SH-SY5Y (cell line): Measurements from ENCODE around the gene TSPAN17.

Experiments
- GATA2 ChIP-seq: IDR thresholded peaks from 2 replicates; pipeline ENCODE4 v1.6.1; 2011; ENCODE audit warnings: mild to moderate bottlenecking, low read depth, low read length
- GATA3 ChIP-seq: IDR thresholded peaks from 2 replicates; pipeline ENCODE4 v1.6.1; 2011; ENCODE audit warnings: low read depth, mild to moderate bottlenecking, low read length, moderate library complexity

The TSPAN17 gene

DNA sequence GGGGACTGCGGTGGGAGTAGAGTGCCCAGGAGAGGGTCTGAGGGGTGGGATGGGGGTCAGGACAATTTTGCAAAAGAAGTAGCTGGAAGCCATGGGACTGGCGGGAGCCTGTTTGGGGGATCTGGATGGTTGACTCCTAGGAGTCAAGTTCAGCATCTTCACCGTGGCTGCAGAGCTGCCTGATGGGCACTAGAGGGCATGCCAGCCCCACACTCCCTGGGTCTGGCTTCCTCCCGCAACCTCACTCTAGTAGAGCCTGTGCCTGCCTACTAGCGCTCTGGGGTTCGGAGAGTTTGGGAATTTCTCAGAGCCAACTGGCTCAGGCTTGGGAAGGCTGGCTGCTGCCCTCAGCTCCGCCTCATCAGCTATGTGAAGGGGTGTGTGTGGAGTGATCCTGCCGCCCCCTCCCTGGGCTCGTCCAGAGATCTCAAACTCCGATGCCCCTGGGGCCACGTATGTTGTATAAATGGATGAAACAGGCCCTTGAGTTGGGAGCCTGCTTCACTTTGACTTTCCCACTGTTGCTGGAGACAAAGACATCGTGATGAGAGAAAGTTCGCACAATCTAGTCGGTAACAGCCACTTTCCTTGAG lies 10.8 kb downstream of the TSPAN17 start:
- TF ChIP-seq GATA2 (no peak), GATA3 (no peak)

DNA sequence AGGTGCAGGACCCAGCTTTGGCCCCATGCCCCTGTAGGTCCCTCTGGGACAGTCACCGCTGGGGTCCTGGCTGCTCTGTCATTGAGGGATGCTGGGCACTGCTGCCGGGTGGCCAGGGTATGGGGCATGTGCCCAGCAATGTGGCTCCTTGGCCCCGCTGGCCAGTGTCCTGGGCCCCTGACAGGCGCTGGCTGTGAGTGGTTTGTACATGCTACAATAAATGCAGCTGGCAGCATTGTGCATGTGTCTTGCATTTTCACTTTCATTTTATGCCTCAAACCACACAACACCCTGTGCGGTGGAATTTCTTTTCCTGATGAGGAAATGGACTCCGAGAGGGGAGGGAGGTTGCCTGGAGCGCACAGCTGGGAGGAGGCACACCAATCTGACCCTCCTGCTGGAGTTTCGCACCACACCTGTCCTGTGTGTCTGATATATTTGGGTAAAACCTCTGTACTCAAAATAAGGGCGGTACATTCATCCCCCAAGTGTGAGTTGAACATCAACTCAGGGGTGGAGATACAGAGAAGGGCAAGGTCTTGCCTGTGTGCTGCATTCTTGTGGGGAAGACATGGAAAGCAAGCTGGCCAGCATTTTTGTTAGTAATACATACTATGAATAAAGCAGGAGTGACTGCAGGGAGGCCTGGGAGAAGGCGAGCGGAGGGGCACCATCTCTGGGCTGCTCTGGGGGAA lies 11.7 kb downstream of the TSPAN17 start:
- TF ChIP-seq GATA3 (no peak), GATA2 (no peak)

DNA sequence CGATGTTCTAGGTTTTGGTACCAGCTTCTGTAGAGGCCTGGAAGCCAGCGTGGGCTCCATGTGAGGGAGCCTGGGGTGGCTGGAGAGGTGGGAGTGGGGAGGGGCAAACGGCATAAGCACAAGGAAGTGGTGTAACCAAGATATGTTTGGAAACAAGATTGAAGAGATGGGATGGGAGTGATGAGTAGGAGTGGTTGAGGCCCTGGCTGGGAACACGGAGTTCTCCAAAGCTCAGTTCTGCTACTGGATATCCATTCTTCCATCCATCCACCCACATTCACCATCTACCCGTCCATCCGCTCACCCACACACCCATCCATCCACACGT lies 12.2 kb downstream of the TSPAN17 start:
- TF ChIP-seq GATA3, result no peak
- TF ChIP-seq GATA2, result no peak

DNA sequence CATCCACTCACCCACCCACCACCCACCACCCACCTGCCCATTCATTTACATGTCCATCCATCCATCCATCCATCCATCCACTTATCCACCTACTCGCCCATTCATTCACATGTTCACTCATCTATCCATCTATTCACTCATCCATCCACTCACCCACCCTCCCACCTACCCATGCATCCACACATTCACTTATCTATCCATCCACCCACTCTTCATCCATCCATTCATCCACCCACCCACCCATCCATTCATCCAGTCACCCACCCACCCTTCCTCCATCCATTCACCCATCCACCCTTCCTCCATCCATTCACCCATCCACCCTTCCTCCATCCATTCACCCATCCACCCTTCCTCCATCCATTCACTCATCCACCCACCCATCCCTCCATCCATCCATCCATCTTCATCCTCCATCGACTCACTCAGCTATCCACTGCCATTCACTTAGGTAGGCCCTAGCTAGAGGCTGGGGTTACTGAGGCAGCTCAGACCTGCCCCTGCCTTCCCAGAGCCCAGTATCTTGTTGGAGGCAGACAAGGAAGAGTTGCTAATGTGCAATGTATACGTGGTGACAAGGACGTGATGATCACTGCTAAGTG lies 12.7 kb downstream of the TSPAN17 start:
- TF ChIP-seq GATA3 (no peak), GATA2 (no peak)

DNA sequence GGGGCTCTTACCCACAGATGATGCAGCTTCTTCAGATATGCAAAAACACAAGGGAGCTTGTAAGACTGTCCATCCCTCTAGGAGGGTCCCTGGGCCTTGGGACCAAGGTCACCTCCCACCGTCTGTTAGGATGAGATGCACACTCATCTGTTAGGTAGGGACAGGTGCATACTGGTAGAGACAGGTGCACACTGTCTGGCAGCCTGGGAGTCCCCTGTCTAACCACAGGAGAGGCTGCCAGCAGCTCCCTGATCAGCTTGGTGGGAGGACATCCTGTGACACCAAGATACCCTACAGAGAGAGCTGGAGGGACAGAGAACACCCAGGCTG lies 13.2 kb downstream of the TSPAN17 start:
- TF ChIP-seq GATA2 (no peak), GATA3 (no peak)

DNA sequence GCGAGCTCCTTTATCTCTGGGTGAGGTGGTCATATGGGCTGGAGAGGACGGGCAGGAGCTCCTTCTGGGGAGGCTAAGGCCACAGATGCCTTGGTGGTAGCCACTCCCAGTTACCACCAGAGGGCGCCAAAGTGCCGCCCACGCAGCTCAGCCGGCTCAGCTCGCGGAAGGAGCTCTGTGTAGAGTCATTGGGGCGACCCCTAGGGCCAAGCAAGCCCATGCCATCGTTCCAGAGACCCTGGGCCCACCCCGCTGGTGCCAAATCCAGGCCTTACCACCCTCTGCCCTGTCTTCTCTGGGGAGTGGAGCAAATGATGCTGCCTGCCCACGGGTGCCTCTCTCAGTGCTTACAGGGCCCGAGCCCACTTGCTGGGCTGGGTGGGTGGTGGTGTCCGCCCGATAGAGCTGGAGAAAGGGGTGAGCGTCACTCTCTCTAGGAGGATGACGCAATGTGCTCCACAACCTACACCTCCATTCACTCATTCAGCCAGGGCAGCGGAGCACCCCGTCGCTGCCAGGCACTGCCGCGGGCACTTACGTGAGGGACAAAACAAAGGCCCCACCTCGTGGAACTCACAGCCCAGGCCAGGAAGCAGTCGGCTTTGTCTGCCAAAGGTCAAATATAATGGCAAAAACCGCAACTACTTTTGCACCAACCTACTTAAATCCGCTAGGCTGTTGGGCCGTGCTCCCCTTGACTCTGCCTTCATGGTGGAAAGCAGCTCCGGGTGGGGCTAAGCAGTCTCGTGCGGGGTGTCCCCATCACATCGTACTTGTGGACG lies 13.8 kb downstream of the TSPAN17 start:
- TF ChIP-seq GATA2, result no peak
- TF ChIP-seq GATA3, result no peak

DNA sequence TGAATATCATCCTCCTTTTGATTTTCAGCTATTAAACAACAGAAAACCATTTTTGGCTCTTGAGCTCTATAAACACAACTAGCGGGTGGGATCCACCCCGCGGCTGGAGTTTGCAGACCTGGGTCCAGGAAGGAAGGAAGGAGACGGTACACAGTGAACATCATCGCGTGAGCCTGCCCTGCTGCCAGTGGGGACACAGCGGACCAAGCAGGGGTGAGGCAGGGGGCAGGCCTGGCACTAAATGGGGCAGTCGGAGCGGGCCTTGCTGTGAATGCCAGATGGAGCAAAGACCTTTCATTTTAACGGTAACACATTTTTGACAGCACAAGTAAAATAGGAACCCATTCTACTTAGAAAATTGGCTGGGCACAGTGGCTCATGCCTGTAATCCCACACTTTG lies 14.4 kb downstream of the TSPAN17 start:
- no peak for TF ChIP-seq GATA2
- TF ChIP-seq GATA3, result no peak

DNA sequence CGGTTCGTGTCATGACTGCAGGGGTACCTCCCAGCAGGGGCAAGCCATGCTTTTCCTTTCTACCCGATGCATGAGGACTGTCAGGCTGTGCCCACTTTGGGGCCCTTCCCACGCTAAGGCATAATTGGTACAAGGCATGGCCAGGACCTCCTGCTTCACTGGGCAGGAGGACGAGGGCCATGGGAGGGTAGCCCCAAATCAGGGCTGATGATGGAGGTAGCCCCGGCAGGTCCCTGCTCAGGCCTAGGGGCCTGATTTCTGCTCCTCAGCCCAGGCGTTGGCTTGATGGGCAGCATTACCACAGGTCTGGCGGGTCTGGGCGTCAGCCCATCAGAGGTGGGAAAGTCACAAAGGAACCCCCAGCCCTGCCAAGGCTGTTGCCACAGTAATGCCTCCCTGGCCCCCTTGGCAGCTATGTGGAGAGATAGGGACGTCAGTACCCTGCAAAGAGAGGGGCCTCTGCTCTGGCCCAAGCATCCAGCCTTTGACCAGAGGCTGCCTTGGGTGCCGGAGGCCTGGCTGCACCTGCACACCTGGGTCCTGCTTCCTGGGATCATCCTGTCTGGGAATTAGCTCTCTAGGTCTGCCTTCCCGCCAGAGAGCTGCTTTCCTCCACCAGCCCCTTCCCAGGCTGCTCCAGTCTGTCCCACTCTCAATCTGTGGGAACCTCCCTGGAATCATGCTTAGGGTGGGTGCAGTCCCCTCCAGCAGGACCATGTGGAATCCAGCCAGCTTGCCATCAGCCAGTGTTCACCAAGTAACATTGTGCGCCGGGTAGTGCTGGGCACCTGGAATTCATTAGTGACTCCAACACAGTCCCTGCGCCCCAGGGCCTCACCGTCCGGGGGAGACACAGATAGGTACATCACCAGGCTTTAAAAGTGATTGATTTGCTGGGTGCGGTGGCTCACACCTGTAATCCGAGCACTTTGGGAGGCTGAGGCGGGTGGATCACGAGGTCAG lies 15.4 kb downstream of the TSPAN17 start:
- no peak for TF ChIP-seq GATA2
- no peak for TF ChIP-seq GATA3

DNA sequence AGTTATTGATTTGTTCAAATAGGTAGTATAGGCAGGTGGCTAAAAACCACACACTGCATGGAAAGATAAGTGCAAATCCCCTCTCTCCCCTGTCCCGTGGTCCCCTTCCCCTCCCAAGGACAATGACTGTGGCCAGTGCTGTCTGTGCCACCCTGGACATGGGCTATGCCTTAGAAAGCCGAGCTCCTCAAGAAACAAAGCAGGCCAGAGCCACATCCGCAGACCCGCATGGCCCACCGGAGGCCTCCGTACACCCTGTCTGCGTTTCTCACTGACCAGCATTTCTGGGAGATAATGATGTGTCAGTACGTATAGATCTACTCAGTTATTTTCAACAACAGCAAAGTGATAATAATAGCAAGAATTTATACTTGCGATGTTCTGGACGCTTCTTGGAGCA lies 16.3 kb downstream of the TSPAN17 start:
- TF ChIP-seq GATA2, result no peak
- no peak for TF ChIP-seq GATA3

DNA sequence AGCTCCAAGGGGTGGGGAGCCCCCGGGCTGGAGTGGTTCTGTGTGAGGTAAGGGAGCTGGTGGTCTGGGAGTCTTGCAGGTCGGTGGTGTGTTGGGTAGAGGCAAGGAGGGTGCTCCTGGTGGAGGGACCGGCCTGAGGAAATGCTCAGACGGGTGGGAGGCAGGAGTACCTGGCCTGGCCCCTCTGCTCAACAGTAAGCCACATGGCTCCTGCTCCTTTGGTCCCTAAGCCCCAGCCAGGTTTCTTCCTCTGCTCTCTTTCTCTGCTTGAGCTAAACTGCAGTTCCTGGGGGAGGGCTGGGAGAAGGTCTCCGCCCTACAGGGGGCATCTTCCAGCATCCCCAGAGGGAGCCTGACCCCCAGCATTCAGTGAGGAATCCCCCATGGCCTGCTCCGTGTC lies 17.2 kb downstream of the TSPAN17 start:
- no peak for TF ChIP-seq GATA2
- no peak for TF ChIP-seq GATA3

DNA sequence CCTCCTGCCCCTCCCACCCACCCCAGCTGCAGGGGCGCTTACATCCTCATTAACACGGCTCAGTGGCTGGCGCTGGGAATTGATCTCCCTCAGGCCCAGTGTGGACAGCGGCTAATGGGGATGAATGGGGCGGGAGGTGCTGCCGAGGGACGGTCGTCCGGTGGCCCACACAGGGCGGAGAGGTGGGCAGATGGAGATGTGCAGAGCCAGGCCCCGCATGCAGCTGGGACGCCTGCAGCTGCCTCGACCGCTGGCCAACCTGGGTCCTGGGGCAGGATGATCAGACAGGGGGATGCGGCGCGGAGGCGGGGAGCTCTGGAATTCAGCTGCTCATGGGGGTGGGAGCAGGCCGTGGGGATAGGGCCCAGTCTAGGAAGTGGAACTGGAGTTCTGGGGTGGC lies 17.6 kb downstream of the TSPAN17 start:
- TF ChIP-seq GATA2, result no peak
- no peak for TF ChIP-seq GATA3

DNA sequence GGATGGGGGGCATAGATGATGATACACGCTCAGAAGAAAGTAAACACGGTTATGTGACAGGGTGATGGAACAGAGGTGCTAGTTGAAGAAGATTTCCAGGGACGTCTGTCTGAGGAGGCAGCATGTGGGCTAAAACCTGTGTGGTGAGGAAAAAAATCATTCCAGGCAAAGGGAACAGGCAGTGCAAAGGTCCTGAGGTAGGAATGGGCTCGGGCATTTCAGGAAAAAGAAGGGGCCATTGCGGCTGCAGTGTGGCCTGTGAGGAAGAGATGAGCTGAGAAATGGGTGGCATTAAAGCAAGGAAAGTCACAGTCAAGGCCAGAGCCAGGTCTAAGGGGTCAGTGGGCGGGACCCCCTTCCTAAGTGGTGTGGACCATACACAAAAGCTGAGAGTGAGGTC lies 18.2 kb downstream of the TSPAN17 start:
- no peak for TF ChIP-seq GATA3

DNA sequence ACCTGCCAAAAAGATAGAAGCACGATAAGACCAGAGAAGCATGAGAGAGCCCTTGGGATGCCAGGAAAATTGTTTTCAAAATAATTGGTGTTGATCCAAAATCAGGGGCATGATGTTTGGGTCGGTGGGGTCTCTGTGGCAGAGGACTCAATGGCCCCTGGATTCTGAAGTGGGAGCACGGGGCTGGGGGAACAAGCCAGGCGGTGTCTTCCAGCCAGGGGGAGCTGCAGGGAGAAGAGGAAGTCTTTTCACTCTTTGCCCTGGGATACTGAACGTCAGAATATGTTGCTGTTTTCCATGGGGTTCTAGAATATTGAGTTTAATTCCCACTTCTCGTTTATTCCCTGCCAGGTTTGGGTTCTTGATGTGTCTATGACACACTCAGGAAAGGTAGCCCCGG lies 20.4 kb downstream of the TSPAN17 start:
- no peak for TF ChIP-seq GATA2
- no peak for TF ChIP-seq GATA3

DNA sequence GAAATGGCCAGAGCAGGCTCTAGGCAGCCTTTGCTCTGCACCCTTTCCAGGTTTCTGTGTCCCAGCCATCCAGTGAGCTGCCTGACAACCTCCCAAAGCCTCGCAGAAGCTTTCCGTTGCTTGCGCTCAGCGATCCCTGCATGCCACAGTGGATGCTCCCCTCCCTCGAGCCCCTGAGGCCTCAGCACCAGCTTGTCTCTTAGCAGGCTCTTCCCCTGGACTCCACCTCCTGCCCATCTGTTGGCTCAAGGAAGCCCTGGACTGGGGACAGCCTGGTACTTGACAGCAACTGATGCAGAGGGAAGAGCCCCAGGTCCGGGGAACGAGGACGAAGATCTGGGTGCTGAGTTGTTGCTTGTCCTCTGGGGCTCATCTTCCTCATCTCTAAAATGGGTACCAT lies 23.2 kb downstream of the TSPAN17 start:
- TF ChIP-seq GATA2 (no peak), GATA3 (no peak)
